PFSK-1 (cell line): ENCODE data around the gene LPXN.

Source experiments
- FOXP2 ChIP-seq: optimal IDR thresholded peaks from 2 replicates; pipeline ENCODE3; 2011; ENCODE audit warnings: borderline replicate concordance, control low read depth, inconsistent platforms; ENCODE audit not compliant: insufficient read depth; ENCODE audit errors: extremely low read length, extremely low read depth
- POLR2AphosphoS5 ChIP-seq: IDR thresholded peaks from 2 replicates; pipeline ENCODE4 v1.6.1; 2012; ENCODE audit warnings: low read depth, mild to moderate bottlenecking, control low read depth, low read length, moderate library complexity
- SIN3A ChIP-seq: IDR thresholded peaks from 2 replicates; pipeline ENCODE4 v1.6.1; 2012; ENCODE audit warnings: mild to moderate bottlenecking, low read length, moderate library complexity, borderline replicate concordance; ENCODE audit not compliant: insufficient read depth
- TAF1 ChIP-seq: IDR thresholded peaks from 2 replicates; pipeline ENCODE4 v1.6.1; 2012; ENCODE audit warnings: low read length, control low read depth, borderline replicate concordance; ENCODE audit not compliant: insufficient read depth
- TF ChIP-seq, protein P1 (sequence below), 2 experiments: IDR thresholded peaks; 2 replicates each; pipeline versions ENCODE4 v1.6.1 to v1.8.0; 2011 to 2012; ENCODE audit warnings: low read depth in 2 of 2, low read length in 2 of 2, control low read depth in 1 of 2, inconsistent platforms in 1 of 2, mild to moderate bottlenecking in 1 of 2, moderate library complexity in 1 of 2; ENCODE audit not compliant: insufficient read depth in 1 of 2

DNA sequence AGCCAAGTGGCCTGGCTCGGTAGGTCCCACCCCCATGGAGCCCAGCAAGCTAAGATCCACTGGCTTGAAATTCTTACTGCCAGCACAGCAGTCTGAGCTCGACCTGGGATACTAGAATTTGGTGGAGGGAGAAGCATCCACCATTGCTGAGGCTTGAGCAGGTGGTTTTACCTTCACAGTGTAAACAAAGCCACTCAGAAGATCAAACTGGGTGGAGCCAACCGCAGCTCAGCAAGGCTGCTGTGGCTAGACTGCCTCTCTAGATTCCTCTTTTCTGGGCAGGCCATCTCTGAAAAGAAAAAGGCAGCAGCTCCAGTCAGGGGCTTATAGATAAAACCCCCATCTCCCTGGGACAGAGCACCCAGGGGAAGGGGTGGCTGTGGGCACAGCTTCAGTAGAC is 45.4 kb downstream of the LPXN start:
- no peak for TF ChIP-seq POLR2AphosphoS5
- TF ChIP-seq TAF1: no peak
- TF ChIP-seq, protein P1, sequence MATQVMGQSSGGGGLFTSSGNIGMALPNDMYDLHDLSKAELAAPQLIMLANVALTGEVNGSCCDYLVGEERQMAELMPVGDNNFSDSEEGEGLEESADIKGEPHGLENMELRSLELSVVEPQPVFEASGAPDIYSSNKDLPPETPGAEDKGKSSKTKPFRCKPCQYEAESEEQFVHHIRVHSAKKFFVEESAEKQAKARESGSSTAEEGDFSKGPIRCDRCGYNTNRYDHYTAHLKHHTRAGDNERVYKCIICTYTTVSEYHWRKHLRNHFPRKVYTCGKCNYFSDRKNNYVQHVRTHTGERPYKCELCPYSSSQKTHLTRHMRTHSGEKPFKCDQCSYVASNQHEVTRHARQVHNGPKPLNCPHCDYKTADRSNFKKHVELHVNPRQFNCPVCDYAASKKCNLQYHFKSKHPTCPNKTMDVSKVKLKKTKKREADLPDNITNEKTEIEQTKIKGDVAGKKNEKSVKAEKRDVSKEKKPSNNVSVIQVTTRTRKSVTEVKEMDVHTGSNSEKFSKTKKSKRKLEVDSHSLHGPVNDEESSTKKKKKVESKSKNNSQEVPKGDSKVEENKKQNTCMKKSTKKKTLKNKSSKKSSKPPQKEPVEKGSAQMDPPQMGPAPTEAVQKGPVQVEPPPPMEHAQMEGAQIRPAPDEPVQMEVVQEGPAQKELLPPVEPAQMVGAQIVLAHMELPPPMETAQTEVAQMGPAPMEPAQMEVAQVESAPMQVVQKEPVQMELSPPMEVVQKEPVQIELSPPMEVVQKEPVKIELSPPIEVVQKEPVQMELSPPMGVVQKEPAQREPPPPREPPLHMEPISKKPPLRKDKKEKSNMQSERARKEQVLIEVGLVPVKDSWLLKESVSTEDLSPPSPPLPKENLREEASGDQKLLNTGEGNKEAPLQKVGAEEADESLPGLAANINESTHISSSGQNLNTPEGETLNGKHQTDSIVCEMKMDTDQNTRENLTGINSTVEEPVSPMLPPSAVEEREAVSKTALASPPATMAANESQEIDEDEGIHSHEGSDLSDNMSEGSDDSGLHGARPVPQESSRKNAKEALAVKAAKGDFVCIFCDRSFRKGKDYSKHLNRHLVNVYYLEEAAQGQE (IDR thresholded peaks at IDR 0.05; ENCODE audit: insufficient read depth in 1 of 2, low read depth in 2 of 2, low read length in 2 of 2): no peak
- no peak for TF ChIP-seq SIN3A
- no peak for TF ChIP-seq FOXP2
